GM23338 (cell line): ENCODE data around the gene MAP3K14. TPM values are rescaled to one million over a fixed set of nuclear protein-coding genes. Genes with fewer than 3 reads are reported as not detected.

ENCODE experiments used
- ATAC-seq: fragments of 200-7000 bp; cut with Tn5 transposase; 3 replicates; pipeline ENCODE4 v1.9.1; 2020
- DNase-seq: peaks from one replicate; pipeline ENCODE4 v3.0.0-alpha.2; 2015; ENCODE audit warnings: low spot score
- H2AFZ ChIP-seq: fragments of 200-600 bp; sonication (generic); 2 replicates; pipeline ENCODE4 v1.8.0; 2016; ENCODE audit warnings: antibody characterized with exemption, mild to moderate bottlenecking, moderate library complexity
- H3F3A ChIP-seq: fragments of 200-600 bp; sonication (generic); replicated peaks from 2 replicates; pipeline ENCODE4 v1.8.0; 2017; ENCODE audit warnings: antibody characterized with exemption, mixed run types, low read depth
- H3K27ac ChIP-seq: fragments of 200-600 bp; sonication (generic); 2 replicates; pipeline ENCODE4 v1.6.1; 2016; ENCODE audit warnings: low read depth
- H3K27me3 ChIP-seq: fragments of 200-600 bp; sonication (generic); 2 replicates; pipeline ENCODE4 v1.8.0; 2016; ENCODE audit warnings: mild to moderate bottlenecking, mixed run types, moderate library complexity; ENCODE audit not compliant: insufficient read depth
- H3K36me3 ChIP-seq: fragments of 200-600 bp; sonication (generic); 2 replicates; pipeline ENCODE4 v1.8.0; 2016; ENCODE audit warnings: mild to moderate bottlenecking; ENCODE audit not compliant: insufficient read depth
- H3K4me1 ChIP-seq: fragments of 200-600 bp; sonication (generic); 2 replicates; pipeline ENCODE4 v1.8.0; 2016; ENCODE audit warnings: mild to moderate bottlenecking, moderate library complexity; ENCODE audit not compliant: insufficient read depth
- H3K4me2 ChIP-seq: fragments of 200-600 bp; sonication (generic); 2 replicates; pipeline ENCODE4 v1.7.1; 2017; ENCODE audit warnings: mixed run types
- H3K4me3 ChIP-seq: fragments of 200-600 bp; sonication (generic); 2 replicates; pipeline ENCODE4 v1.6.1; 2016; ENCODE audit warnings: mixed run types
- H3K79me2 ChIP-seq: fragments of 200-600 bp; sonication (generic); replicated peaks from 2 replicates; pipeline ENCODE4 v1.8.0; 2017; ENCODE audit warnings: mild to moderate bottlenecking; ENCODE audit not compliant: insufficient read depth
- H3K9me2 ChIP-seq: fragments of 200-600 bp; sonication (generic); 2 replicates; pipeline ENCODE4 v1.8.0; 2017; ENCODE audit not compliant: insufficient read depth
- H4K20me1 ChIP-seq: fragments of 200-600 bp; sonication (generic); replicated peaks from 2 replicates; pipeline ENCODE4 v1.8.0; 2017; ENCODE audit warnings: mild to moderate bottlenecking; ENCODE audit not compliant: insufficient read depth
- H3K27ac Mint-ChIP-seq: 2 replicates; pipeline ENCODE4 v1.8.0; 2020; ENCODE audit warnings: inconsistent platforms, mild to moderate bottlenecking, moderate library complexity, mixed read lengths
- H3K27me3 Mint-ChIP-seq: 3 replicates; pipeline ENCODE4 v1.8.0; 2022; ENCODE audit warnings: low read depth, mild to moderate bottlenecking, moderate library complexity, mixed read lengths, inconsistent platforms; ENCODE audit not compliant: insufficient read depth, poor library complexity
- H3K36me3 Mint-ChIP-seq: 3 replicates; pipeline ENCODE4 v1.8.0; 2021; ENCODE audit warnings: low read depth, mild to moderate bottlenecking, inconsistent platforms, moderate library complexity, mixed read lengths
- H3K4me1 Mint-ChIP-seq: 3 replicates; pipeline ENCODE4 v1.8.0; 2020; ENCODE audit warnings: mild to moderate bottlenecking, inconsistent platforms, mixed read lengths
- H3K4me3 Mint-ChIP-seq: 3 replicates; pipeline ENCODE4 v1.8.0; 2021; ENCODE audit warnings: moderate library complexity, mild to moderate bottlenecking, inconsistent platforms, mixed read lengths
- H3K9me3 Mint-ChIP-seq: 3 replicates; pipeline ENCODE4 v1.8.0; 2020; ENCODE audit warnings: moderate library complexity, mild to moderate bottlenecking, inconsistent platforms, mixed read lengths
- EZH2phosphoT487 ChIP-seq: fragments of 200-600 bp; sonication (generic); IDR thresholded peaks from one replicate; pipeline ENCODE4 v1.8.1; 2018; ENCODE audit warnings: antibody characterized with exemption; ENCODE audit not compliant: unreplicated experiment
- ZNF114 ChIP-seq: fragments of 250-450 bp; sonication (Bioruptor Pico); IDR thresholded peaks from 2 replicates; pipeline ENCODE4 v1.5.0; 2020; ENCODE audit warnings: mild to moderate bottlenecking, moderate library complexity
- polyA plus RNA-seq: library from polyadenylated mRNA; unstranded; fragments of >200 nt; fragmentation: Nextera tagmentation; extraction: Ambion mirVana; gene quantifications from 2 replicates; pipeline ENCODE4 v1.2.1, GENCODE V29; 2016
- total RNA-seq: library from RNA; depleted of rRNA; stranded (reverse); fragments of >200 nt; shearing (Covaris generic); gene quantifications from 2 replicates; pipeline ENCODE4 v1.2.3, GENCODE V29; 2014
- TF ChIP-seq, protein P1 (sequence below): fragments of 250-450 bp; sonication (Bioruptor Pico); IDR thresholded peaks from 2 replicates; pipeline ENCODE4 v1.5.0; 2020; ENCODE audit warnings: mild to moderate bottlenecking, moderate library complexity
- TF ChIP-seq, protein P2 (sequence below), 2 experiments: fragments of 200-600 bp in 1 of 2; sonication (generic) in 1 of 2; conservative IDR thresholded peaks; 2 replicates each; pipeline versions ENCODE4 v1.5.1 to v1.6.1; 2016 to 2017; ENCODE audit warnings: antibody characterized with exemption in 2 of 2, low read depth in 2 of 2, mild to moderate bottlenecking in 2 of 2, moderate library complexity in 1 of 2

MAP3K14 gene
- total and polyA plus RNA-seq, 2 experiments from 2014 or later, result 1.3 to 4.9 TPM

DNA sequence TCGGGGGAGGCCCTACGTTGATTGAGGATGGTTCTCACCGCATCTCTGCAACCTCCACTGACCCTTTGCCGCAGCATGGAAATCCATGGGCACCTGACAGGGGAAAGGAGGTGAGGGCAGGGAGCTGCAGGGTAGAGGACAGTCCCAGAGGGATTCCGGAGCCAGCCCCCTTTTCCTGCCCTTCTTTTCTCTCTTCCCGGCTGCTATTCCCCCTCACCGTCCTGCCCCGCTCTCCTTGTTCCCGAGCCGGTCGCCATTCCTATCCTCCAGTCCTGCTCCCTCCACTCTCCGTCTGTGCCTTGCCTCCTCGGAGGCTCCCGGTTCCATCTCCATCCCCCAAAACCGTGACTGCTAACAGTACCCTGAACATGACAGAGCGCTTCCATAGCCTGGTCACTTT is 59.7 kb downstream of the MAP3K14 start (continued):
- TF ChIP-seq, protein P1, sequence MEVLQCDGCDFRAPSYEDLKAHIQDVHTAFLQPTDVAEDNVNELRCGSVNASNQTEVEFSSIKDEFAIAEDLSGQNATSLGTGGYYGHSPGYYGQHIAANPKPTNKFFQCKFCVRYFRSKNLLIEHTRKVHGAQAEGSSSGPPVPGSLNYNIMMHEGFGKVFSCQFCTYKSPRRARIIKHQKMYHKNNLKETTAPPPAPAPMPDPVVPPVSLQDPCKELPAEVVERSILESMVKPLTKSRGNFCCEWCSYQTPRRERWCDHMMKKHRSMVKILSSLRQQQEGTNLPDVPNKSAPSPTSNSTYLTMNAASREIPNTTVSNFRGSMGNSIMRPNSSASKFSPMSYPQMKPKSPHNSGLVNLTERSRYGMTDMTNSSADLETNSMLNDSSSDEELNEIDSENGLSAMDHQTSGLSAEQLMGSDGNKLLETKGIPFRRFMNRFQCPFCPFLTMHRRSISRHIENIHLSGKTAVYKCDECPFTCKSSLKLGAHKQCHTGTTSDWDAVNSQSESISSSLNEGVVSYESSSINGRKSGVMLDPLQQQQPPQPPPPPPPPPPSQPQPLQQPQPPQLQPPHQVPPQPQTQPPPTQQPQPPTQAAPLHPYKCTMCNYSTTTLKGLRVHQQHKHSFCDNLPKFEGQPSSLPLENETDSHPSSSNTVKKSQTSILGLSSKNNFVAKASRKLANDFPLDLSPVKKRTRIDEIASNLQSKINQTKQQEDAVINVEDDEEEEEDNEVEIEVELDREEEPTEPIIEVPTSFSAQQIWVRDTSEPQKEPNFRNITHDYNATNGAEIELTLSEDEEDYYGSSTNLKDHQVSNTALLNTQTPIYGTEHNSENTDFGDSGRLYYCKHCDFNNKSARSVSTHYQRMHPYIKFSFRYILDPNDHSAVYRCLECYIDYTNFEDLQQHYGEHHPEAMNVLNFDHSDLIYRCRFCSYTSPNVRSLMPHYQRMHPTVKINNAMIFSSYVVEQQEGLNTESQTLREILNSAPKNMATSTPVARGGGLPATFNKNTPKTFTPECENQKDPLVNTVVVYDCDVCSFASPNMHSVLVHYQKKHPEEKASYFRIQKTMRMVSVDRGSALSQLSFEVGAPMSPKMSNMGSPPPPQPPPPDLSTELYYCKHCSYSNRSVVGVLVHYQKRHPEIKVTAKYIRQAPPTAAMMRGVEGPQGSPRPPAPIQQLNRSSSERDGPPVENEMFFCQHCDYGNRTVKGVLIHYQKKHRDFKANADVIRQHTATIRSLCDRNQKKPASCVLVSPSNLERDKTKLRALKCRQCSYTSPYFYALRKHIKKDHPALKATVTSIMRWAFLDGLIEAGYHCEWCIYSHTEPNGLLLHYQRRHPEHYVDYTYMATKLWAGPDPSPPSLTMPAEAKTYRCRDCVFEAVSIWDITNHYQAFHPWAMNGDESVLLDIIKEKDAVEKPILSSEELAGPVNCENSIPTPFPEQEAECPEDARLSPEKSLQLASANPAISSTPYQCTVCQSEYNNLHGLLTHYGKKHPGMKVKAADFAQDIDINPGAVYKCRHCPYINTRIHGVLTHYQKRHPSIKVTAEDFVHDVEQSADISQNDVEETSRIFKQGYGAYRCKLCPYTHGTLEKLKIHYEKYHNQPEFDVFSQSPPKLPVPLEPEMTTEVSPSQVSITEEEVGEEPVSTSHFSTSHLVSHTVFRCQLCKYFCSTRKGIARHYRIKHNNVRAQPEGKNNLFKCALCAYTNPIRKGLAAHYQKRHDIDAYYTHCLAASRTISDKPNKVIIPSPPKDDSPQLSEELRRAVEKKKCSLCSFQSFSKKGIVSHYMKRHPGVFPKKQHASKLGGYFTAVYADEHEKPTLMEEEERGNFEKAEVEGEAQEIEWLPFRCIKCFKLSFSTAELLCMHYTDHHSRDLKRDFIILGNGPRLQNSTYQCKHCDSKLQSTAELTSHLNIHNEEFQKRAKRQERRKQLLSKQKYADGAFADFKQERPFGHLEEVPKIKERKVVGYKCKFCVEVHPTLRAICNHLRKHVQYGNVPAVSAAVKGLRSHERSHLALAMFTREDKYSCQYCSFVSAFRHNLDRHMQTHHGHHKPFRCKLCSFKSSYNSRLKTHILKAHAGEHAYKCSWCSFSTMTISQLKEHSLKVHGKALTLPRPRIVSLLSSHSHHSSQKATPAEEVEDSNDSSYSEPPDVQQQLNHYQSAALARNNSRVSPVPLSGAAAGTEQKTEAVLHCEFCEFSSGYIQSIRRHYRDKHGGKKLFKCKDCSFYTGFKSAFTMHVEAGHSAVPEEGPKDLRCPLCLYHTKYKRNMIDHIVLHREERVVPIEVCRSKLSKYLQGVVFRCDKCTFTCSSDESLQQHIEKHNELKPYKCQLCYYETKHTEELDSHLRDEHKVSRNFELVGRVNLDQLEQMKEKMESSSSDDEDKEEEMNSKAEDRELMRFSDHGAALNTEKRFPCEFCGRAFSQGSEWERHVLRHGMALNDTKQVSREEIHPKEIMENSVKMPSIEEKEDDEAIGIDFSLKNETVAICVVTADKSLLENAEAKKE (CRISPR knock-in tag), result no peak
- TF ChIP-seq ZNF114 (CRISPR knock-in tag), result no peak
- TF ChIP-seq EZH2phosphoT487, result no peak

DNA sequence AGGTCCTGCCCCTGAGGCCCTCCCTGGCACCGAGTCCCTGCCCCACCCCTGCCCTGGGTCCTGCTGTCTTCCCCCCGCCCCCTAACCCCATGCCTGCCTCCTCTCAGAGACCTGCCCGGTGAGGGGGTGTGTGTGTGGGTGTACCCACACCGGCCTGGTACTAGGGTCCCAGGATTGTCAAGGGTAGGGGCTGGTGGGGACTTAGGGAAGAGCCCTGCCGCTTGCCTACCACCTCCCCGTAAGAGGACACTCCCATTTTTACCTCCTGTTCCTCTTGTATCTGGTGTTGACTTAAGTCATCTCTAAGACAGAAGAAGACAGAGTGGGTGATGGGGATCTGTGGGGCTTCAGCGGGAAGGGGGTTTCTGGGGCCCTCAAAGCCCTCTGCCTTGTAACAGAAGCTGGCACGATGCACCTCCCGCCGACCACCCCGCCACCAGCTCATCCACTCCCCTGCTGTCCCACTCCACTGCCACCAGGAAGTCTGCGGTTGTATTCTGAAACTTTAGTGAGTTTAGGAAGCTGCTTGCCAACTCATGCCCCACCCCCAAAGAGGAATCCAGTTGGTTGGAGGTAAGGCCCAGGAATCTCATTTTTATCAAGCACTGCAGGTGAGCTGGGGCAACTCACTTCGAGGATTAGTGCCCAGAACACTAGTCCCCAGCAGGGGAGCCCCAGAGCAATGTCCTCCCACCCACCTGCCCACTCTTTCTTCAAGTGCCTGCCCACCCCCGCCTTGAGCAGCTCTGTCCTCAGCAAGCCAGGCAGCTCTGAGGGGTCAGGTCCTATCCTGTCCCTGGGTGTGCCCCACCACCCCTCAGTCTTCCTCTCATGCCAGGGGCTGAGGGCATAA is 60.5 kb downstream of the MAP3K14 start:
- Histone ChIP-seq H3K36me3 (no peaks in the 10 kb centered on the region), H3K4me2 (peak overlapping the region; percentile 64; the same call in 1 of the 2 replicates), H4K20me1 (no peaks in the 10 kb centered on the region), H3K9me2 (no peaks in the 10 kb centered on the region; the same call in 1 of the 2 replicates), H3K27ac (no peak overlapping the region), H3F3A (0 out of 2 replicates have a peak, but pooled peaks cover 3% of the 10 kb centered on the region), H3K79me2 (no peaks in the 10 kb centered on the region), H3K27me3 (peaks cover 11% of the 10 kb centered on the region), H3K4me3 (no peak overlapping the region), H3K4me1 (peaks cover 19% of the 10 kb centered on the region; the same call in 1 of the 2 replicates), H2AFZ (no peak overlapping the region)
- Mint-ChIP-seq H3K27ac (no peak overlapping the region), H3K4me3 (0 out of 3 replicates have a peak overlapping the region, but pooled peaks have one; percentile 18), H3K36me3 (peaks cover 3% of the 10 kb centered on the region; the same call in 1 of the 3 replicates), H3K27me3 (peaks cover 34% of the 10 kb centered on the region), H3K9me3 (no peaks in the 10 kb centered on the region; the same call in 2 of the 3 replicates), H3K4me1 (peaks cover 25% of the 10 kb centered on the region)
- peak; percentile 66 for DNase-seq
- ATAC-seq, result peak; percentile 52
- TF ChIP-seq, protein P1 (CRISPR knock-in tag), result no peak
- TF ChIP-seq, protein P2, sequence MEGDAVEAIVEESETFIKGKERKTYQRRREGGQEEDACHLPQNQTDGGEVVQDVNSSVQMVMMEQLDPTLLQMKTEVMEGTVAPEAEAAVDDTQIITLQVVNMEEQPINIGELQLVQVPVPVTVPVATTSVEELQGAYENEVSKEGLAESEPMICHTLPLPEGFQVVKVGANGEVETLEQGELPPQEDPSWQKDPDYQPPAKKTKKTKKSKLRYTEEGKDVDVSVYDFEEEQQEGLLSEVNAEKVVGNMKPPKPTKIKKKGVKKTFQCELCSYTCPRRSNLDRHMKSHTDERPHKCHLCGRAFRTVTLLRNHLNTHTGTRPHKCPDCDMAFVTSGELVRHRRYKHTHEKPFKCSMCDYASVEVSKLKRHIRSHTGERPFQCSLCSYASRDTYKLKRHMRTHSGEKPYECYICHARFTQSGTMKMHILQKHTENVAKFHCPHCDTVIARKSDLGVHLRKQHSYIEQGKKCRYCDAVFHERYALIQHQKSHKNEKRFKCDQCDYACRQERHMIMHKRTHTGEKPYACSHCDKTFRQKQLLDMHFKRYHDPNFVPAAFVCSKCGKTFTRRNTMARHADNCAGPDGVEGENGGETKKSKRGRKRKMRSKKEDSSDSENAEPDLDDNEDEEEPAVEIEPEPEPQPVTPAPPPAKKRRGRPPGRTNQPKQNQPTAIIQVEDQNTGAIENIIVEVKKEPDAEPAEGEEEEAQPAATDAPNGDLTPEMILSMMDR (conservative IDR thresholded peaks at IDR 0.05; ENCODE audit: low read depth in 2 of 2), result peak in 1 of 2 experiments; percentile 25; a peak in 2 of 4 replicates
- no peak for TF ChIP-seq ZNF114 (CRISPR knock-in tag)
